Measurements from ENCODE around the gene SPTBN4. TPM values are rescaled to one million over a fixed set of nuclear protein-coding genes. Genes with fewer than 3 reads are reported as not detected.
"Not testable (repeated sequence)": the region's sequence is repeated elsewhere in the genome, so short reads cannot be mapped to it uniquely, and the experiment has no call there.

The SPTBN4 gene
- total RNA-seq, 4 donors from 2014 or later: 0.30 to 1.2 (median 0.71) TPM

DNA sequence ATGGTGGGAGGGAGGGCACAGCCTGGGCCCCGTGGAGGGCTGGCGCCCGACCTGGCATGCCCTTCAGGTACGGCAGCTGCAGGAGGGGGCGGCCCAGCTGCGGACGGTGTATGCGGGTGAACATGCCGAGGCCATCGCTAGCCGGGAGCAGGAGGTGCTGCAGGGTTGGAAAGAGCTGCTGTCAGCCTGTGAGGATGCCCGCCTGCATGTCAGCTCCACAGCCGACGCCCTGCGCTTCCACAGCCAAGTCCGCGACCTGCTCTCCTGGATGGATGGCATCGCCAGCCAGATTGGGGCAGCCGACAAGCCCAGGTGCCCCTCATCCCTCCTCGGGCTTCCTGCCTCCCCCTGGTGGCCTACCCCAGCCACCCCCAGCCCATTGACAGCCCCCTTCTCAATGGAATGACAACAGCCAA is 93.3 kb downstream of the SPTBN4 start:
- DNase-seq (ENCODE audit: low spot score in 2 of 2): no peak
- TF ChIP-seq POLR2AphosphoS5 (IDR thresholded peaks at IDR 0.05) (no peak), CTCF (IDR thresholded peaks at IDR 0.05) (no peak), EP300 (IDR thresholded peaks at IDR 0.05) (no peak)
- Histone ChIP-seq H3K4me1 (no peaks in the 10 kb centered on the region), H3K36me3 (no peaks in the 10 kb centered on the region), H3K27ac (no peak overlapping the region), H3K4me3 (no peak overlapping the region), H3K9me3 (no peaks in the 10 kb centered on the region), H3K27me3 (peaks cover 15% of the 10 kb centered on the region)
- 58% methylated on average over 16 of the region's 20 CpGs for WGBS

- Histone ChIP-seq H3K27ac (no peak overlapping the region), H3K27me3 (peaks cover 24% of the 10 kb centered on the region), H3K4me3 (no peak overlapping the region), H3K4me1 (no peaks in the 10 kb centered on the region), H3K36me3 (no peaks in the 10 kb centered on the region), H3K9me3 (no peaks in the 10 kb centered on the region)
- DNase-seq (ENCODE audit: low spot score in 2 of 2): no peak
- 75% methylated on average over 4 of the region's 4 CpGs for WGBS
- TF ChIP-seq POLR2A (IDR thresholded peaks at IDR 0.05): no peak
- TF ChIP-seq CTCF (IDR thresholded peaks at IDR 0.05): no peak
- no peak for TF ChIP-seq EP300 (IDR thresholded peaks at IDR 0.05)
- no peak for TF ChIP-seq POLR2AphosphoS5 (IDR thresholded peaks at IDR 0.05)
Observed at GRCh38 chr19:40561947-40562346, 95.1 kb downstream of the SPTBN4 start.

GRCh38 chr19:40564535-40564934 is 97.7 kb downstream of the SPTBN4 start:
- not testable (repeated sequence) for H3K36me3 ChIP-seq; DNase-seq (ENCODE audit: low spot score in 2 of 2); H3K9me3 ChIP-seq; H3K4me1 ChIP-seq; H3K27ac ChIP-seq; H3K4me3 ChIP-seq
- WGBS: 80% methylated on average over 1 of the region's 1 CpG
- H3K27me3 ChIP-seq: peaks cover 39% of the 10 kb centered on the region

DNA sequence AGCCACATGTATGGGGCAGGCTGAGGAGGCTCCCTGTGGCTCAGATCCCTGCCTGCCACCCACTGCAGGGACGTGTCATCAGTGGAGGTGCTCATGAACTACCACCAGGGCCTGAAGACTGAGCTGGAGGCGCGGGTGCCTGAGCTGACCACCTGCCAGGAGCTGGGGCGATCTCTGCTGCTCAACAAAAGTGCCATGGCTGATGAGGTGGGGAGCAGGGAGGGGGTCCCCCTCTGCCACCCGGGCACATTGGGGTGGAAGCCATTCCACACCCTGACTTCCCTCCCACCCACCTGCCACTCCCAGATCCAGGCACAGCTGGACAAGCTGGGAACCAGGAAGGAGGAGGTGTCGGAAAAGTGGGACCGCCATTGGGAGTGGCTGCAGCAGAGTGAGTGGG is 98.6 kb downstream of the SPTBN4 start:
- Histone ChIP-seq H3K9me3 (no peaks in the 10 kb centered on the region), H3K36me3 (no peaks in the 10 kb centered on the region), H3K4me3 (no peak overlapping the region), H3K27ac (no peak overlapping the region), H3K27me3 (peaks cover 39% of the 10 kb centered on the region), H3K4me1 (peaks cover 18% of the 10 kb centered on the region)
- DNase-seq (ENCODE audit: low spot score in 2 of 2): no peak
- 81% methylated on average over 6 of the region's 7 CpGs for WGBS
- TF ChIP-seq POLR2AphosphoS5 (IDR thresholded peaks at IDR 0.05) (no peak), CTCF (IDR thresholded peaks at IDR 0.05) (no peak), EP300 (IDR thresholded peaks at IDR 0.05) (no peak), POLR2A (IDR thresholded peaks at IDR 0.05) (no peak)

DNA sequence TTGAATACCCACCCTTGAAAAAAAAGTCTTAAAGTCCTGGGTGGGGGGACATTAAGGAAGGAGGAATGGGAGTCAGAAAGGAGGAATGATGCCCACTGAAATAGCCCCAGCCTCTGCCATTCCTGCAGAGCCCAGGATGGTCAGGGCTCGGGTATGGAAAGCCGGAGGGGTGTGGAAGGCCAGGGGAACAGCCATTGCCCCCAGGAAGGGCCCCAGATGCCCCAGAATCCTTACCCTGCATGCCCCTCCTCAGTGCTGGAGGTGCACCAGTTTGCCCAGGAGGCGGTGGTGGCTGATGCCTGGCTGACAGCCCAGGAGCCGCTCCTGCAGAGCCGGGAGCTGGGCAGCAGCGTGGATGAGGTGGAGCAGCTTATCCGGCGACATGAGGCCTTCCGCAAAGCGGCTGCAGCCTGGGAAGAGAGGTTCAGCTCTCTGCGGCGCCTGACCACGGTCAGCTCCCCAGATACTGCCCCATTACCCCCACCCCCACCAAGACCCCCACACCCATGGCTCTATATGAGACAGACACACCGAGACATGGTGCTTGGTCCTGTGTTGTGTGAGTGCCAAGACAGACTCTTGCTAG is 99.2 kb downstream of the SPTBN4 start:
- TF ChIP-seq EP300 (IDR thresholded peaks at IDR 0.05): no peak
- no peak for TF ChIP-seq CTCF (IDR thresholded peaks at IDR 0.05)
- TF ChIP-seq POLR2A (IDR thresholded peaks at IDR 0.05): no peak
- TF ChIP-seq POLR2AphosphoS5 (IDR thresholded peaks at IDR 0.05): no peak
- DNase-seq (ENCODE audit: low spot score in 2 of 2): no peak
- no peak overlapping the region for H3K27ac ChIP-seq
- no peak overlapping the region for H3K4me3 ChIP-seq
- H3K4me1 ChIP-seq: peaks cover 21% of the 10 kb centered on the region
- peaks cover 39% of the 10 kb centered on the region for H3K27me3 ChIP-seq
- 80% methylated on average over 3 of the region's 14 CpGs for WGBS
- H3K36me3 ChIP-seq: no peaks in the 10 kb centered on the region
- no peaks in the 10 kb centered on the region for H3K9me3 ChIP-seq
